SK-N-SH (cell line): Measurements from ENCODE around the gene SRRM2. TPM values are rescaled to one million over a fixed set of nuclear protein-coding genes. Genes with fewer than 3 reads are reported as not detected.

ENCODE experiments used
- CTCF ChIA-PET: fragments of 300-600, 350-600 bp; formaldehyde crosslinking; extraction: SDS; loops from one replicate; lab custom pipeline; 2021; lab: Yijun Ruan, JAX
- POLR2A ChIA-PET: fragments of 350-600 bp; sonication (Branson Sonifier 250); formaldehyde crosslinking; extraction: SDS; loops from one replicate; lab custom pipeline; 2020; ENCODE audit warnings: antibody characterized with exemption, inconsistent platforms; lab: Yijun Ruan, JAX
- DNase-seq: peaks from one replicate; pipeline ENCODE4 v3.0.0; 2012
- H2AFZ ChIP-seq: fragments of 200-600 bp; sonication (generic); 2 replicates; pipeline ENCODE4 v1.8.1; 2016; ENCODE audit warnings: antibody characterized with exemption, mild to moderate bottlenecking, low read depth
- H3F3A ChIP-seq: fragments of 200-600 bp; sonication (generic); replicated peaks from 2 replicates; pipeline ENCODE3; 2016; ENCODE audit warnings: antibody characterized with exemption, mild to moderate bottlenecking; ENCODE audit not compliant: insufficient read depth
- H3K27ac ChIP-seq, 2 experiments: fragments of 200-500 bp in 1 of 2; fragments of 200-600 bp in 1 of 2; sonication (Bioruptor generic) in 1 of 2; sonication (generic), shearing (Covaris generic) in 1 of 2; 2 replicates each; pipeline versions ENCODE4 v1.5.1 to v1.6.1; 2014 to 2016; ENCODE audit warnings: low read depth in 2 of 2, inconsistent platforms in 1 of 2, low read length in 1 of 2, mild to moderate bottlenecking in 1 of 2, mixed read lengths in 1 of 2
- H3K27me3 ChIP-seq: fragments of 200-600 bp; sonication (generic), shearing (Covaris generic); 2 replicates; pipeline ENCODE4 v1.6.1; 2016; ENCODE audit warnings: mixed run types; ENCODE audit not compliant: insufficient read depth
- H3K36me3 ChIP-seq, 2 experiments: fragments of 200-500 bp in 1 of 2; fragments of 200-600 bp in 1 of 2; sonication (Bioruptor generic) in 1 of 2; sonication (generic) in 1 of 2; replicated peaks in 1 of 2; 2 replicates each; pipeline versions ENCODE3 to v1.5.1; 2014 to 2016; ENCODE audit warnings: low read length in 1 of 2, mild to moderate bottlenecking in 1 of 2; ENCODE audit not compliant: insufficient read depth in 2 of 2, control insufficient read depth in 1 of 2
- H3K4me1 ChIP-seq, 2 experiments: fragments of 200-500 bp in 1 of 2; fragments of 200-600 bp in 1 of 2; sonication (Bioruptor generic) in 1 of 2; sonication (generic), shearing (Covaris generic) in 1 of 2; 2 replicates each; pipeline versions ENCODE4 v1.5.1 to v1.6.1; 2014 to 2016; ENCODE audit warnings: low read depth in 1 of 2, low read length in 1 of 2, mixed run types in 1 of 2; ENCODE audit not compliant: insufficient read depth in 2 of 2, control insufficient read depth in 1 of 2
- H3K4me2 ChIP-seq: fragments of 200-600 bp; sonication (generic), shearing (Covaris generic); 2 replicates; pipeline ENCODE4 v1.6.1; 2017; ENCODE audit warnings: mixed run types
- H3K4me3 ChIP-seq, 2 experiments: fragments of 200-500 bp in 1 of 2; fragments of 200-600 bp in 1 of 2; sonication (Bioruptor generic) in 1 of 2; sonication (generic), shearing (Covaris generic) in 1 of 2; 2 replicates each; pipeline versions ENCODE4 v1.5.1 to v1.8.1; 2014 to 2016; ENCODE audit warnings: low read depth in 2 of 2, inconsistent platforms in 1 of 2, low read length in 1 of 2, mild to moderate bottlenecking in 1 of 2, mixed read lengths in 1 of 2, moderate library complexity in 1 of 2
- H3K79me2 ChIP-seq: fragments of 200-600 bp; sonication (generic); 2 replicates; pipeline ENCODE4 v1.8.1; 2017; ENCODE audit warnings: mild to moderate bottlenecking; ENCODE audit not compliant: insufficient read depth
- H3K9ac ChIP-seq: fragments of 200-600 bp; sonication (generic); 2 replicates; pipeline ENCODE4 v1.6.1; 2017; ENCODE audit warnings: mixed run types
- H3K9me2 ChIP-seq: fragments of 200-600 bp; sonication (generic); 2 replicates; pipeline ENCODE4 v1.6.1; 2017; ENCODE audit warnings: mixed run types
- H3K9me3 ChIP-seq: fragments of 200-600 bp; sonication (generic); 2 replicates; pipeline ENCODE4 v1.6.1; 2017; ENCODE audit warnings: mixed run types, mild to moderate bottlenecking, moderate library complexity
- H4K20me1 ChIP-seq: fragments of 200-600 bp; sonication (generic); 2 replicates; pipeline ENCODE4 v1.6.1; 2017; ENCODE audit warnings: mild to moderate bottlenecking, mixed run types; ENCODE audit not compliant: insufficient read depth
- CHD2 ChIP-seq: fragments of 150-350 bp; IDR thresholded peaks from 2 replicates; pipeline ENCODE4 v1.6.1; 2018; ENCODE audit warnings: low read length; ENCODE audit not compliant: partially characterized antibody
- EP300 ChIP-seq, 2 experiments: IDR thresholded peaks; 2 replicates each; pipeline versions ENCODE4 v1.4.0 to v1.6.1; 2012; ENCODE audit warnings: borderline replicate concordance in 1 of 2, low read depth in 1 of 2, low read length in 1 of 2
- GATA2 ChIP-seq: sonication (generic); formaldehyde crosslinking; IDR thresholded peaks from 2 replicates; pipeline ENCODE4 v1.5.0; 2020; ENCODE audit warnings: mild to moderate bottlenecking, missing genetic modification reagents
- MXI1 ChIP-seq: IDR thresholded peaks from 2 replicates; pipeline ENCODE4 v1.6.1; 2012; ENCODE audit warnings: mild to moderate bottlenecking, low read depth, low read length, improper control_type of control experiment
- NRF1 ChIP-seq: IDR thresholded peaks from 2 replicates; pipeline ENCODE4 v1.6.1; 2012; ENCODE audit warnings: low read depth, mild to moderate bottlenecking, low read length
- RAD21 ChIP-seq: IDR thresholded peaks from 2 replicates; pipeline ENCODE4 v1.6.1; 2012; ENCODE audit warnings: mild to moderate bottlenecking, low read length
- TAF1 ChIP-seq: IDR thresholded peaks from 2 replicates; pipeline ENCODE4 v1.6.1; 2012; ENCODE audit warnings: low read depth, mild to moderate bottlenecking, low read length, moderate library complexity, borderline replicate concordance
- TEAD4 ChIP-seq: IDR thresholded peaks from 2 replicates; pipeline ENCODE4 v1.4.0; 2012; ENCODE audit warnings: mild to moderate bottlenecking, borderline replicate concordance; ENCODE audit not compliant: insufficient read depth
- WGBS: methylation state at CpG from one replicate; pipeline ENCODE4 v1.1.6; 2017; ENCODE audit warnings: low lambda C conversion rate; 5-methylcytosine and 5-hydroxymethylcytosine counted together
- polyA plus RNA-seq, 3 experiments: library from polyadenylated mRNA; depleted of rRNA; stranded (reverse); fragments of >200 nt; gene quantifications; 2 replicates each; pipeline ENCODE4 v1.2.3, GENCODE V29; 2012
- TF ChIP-seq, protein P1 (sequence below): IDR thresholded peaks from 2 replicates; pipeline ENCODE4 v1.6.1; 2012; ENCODE audit warnings: mild to moderate bottlenecking, low read depth, low read length, moderate library complexity
- TF ChIP-seq, protein P2 (sequence below): fragments of 200-600 bp; sonication (generic); IDR thresholded peaks from 2 replicates; pipeline ENCODE4 v1.6.1; 2017; ENCODE audit warnings: antibody characterized with exemption, mild to moderate bottlenecking, moderate library complexity

Gene SRRM2
- polyA plus RNA-seq, 1 of the 3 experiments (the other 2 are of a cell fraction): 143 TPM

DNA sequence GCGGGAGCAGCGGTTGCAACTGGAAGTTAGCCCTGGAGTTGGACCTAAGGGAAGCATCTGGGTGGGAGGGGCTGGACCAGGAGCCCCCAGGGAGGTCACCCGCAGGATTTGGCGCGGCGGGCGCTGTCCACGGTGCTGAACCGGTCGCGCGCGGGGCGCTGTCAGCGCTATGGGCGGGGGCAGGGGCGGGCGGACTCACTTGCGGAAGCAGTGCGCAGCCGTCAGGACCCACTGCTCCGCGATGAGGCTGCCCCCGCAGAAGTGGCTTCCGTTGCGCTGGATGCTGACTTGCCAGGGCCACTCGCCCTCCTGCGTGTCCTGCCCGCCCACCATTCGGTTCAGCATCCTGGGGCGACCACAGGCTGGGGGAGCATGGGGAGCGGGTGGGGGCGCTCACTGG is 36.9 kb upstream of the SRRM2 start:
- no peaks in the 10 kb centered on the region for H3K36me3 ChIP-seq
- H3K9ac ChIP-seq: no peak overlapping the region
- H3K79me2 ChIP-seq: peaks cover 5% of the 10 kb centered on the region; the same call in 1 of the 2 replicates
- H4K20me1 ChIP-seq: no peaks in the 10 kb centered on the region
- DNase-seq: no peak
- H3K27me3 ChIP-seq: no peaks in the 10 kb centered on the region
- CTCF ChIA-PET: interaction anchor here (0.7 kb wide), 1 partner anchor 9 kb away, joined by 3 read pairs; no protein-coding TSS in a partner anchor
- POLR2A ChIA-PET: no interaction called here
- no peak overlapping the region for H3K4me3 ChIP-seq
- H3K27ac ChIP-seq: no peak overlapping the region
- no peaks in the 10 kb centered on the region for H3K9me3 ChIP-seq
- no peaks in the 10 kb centered on the region for H3F3A ChIP-seq
- H3K9me2 ChIP-seq: no peaks in the 10 kb centered on the region
- WGBS: 95% methylated on average over 20 of the region's 33 CpGs
- H3K4me1 ChIP-seq: peaks cover 3 to 11% of the 10 kb centered on the region in 2 experiments; a peak in 1 of 4 replicates
- H2AFZ ChIP-seq: no peak overlapping the region
- H3K4me2 ChIP-seq: no peak overlapping the region
- no peak for TF ChIP-seq CHD2
- TF ChIP-seq, protein P1, sequence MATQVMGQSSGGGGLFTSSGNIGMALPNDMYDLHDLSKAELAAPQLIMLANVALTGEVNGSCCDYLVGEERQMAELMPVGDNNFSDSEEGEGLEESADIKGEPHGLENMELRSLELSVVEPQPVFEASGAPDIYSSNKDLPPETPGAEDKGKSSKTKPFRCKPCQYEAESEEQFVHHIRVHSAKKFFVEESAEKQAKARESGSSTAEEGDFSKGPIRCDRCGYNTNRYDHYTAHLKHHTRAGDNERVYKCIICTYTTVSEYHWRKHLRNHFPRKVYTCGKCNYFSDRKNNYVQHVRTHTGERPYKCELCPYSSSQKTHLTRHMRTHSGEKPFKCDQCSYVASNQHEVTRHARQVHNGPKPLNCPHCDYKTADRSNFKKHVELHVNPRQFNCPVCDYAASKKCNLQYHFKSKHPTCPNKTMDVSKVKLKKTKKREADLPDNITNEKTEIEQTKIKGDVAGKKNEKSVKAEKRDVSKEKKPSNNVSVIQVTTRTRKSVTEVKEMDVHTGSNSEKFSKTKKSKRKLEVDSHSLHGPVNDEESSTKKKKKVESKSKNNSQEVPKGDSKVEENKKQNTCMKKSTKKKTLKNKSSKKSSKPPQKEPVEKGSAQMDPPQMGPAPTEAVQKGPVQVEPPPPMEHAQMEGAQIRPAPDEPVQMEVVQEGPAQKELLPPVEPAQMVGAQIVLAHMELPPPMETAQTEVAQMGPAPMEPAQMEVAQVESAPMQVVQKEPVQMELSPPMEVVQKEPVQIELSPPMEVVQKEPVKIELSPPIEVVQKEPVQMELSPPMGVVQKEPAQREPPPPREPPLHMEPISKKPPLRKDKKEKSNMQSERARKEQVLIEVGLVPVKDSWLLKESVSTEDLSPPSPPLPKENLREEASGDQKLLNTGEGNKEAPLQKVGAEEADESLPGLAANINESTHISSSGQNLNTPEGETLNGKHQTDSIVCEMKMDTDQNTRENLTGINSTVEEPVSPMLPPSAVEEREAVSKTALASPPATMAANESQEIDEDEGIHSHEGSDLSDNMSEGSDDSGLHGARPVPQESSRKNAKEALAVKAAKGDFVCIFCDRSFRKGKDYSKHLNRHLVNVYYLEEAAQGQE: peak; percentile 90

DNA sequence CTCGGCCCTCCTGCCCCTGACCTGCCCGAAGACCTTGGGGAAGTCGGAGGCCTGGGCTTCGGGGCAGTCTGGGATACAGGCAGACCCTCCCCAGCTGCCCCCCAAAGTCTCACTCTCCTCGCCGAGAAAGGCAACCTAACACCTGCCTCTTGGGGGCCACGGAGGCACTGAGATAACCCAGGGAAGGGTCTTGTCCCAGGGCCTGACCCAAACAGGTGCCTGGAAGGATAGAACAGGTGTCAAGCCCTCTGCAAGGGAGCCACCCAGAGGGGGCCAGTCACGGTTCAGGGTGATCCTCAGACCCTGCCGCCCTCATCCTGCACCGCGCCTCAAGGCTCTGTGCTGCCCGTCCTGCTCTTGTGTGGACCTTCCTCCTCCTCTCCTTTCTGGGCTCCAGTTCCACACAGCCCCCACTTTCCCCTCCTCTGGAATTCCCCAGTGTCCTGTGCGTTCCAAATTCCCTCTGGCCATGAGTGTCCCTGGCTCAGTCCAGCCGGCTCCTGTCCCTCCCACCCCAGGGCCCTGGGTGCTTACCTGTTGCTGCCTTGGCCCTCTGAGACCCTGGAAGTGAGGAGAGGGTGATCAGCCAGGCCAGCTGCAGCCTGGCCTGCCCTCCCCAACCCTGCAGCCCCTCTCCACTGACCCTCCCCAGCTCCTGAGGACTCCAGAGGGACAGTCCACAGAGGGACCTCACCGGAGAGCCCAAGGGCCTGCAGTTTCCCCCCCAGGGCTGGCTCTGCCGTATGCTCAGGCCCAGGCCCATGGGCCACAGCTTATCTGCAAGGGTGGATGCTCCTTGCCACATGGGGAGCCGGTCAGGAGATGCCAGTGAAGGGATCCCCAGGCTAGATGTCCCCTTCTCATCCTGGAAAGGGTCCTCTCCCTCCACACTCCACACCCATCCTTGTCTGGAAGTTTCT is 36.2 kb upstream of the SRRM2 start:
- TF ChIP-seq TEAD4 (no peak), NRF1 (no peak), EP300 (IDR thresholded peaks at IDR 0.05; ENCODE audit: borderline replicate concordance in 1 of 2, low read depth in 1 of 2, low read length in 1 of 2) (no peak), GATA2 (CRISPR knock-in tag) (no peak), RAD21 (no peak), TAF1 (no peak), MXI1 (no peak)
- TF ChIP-seq, protein P2, sequence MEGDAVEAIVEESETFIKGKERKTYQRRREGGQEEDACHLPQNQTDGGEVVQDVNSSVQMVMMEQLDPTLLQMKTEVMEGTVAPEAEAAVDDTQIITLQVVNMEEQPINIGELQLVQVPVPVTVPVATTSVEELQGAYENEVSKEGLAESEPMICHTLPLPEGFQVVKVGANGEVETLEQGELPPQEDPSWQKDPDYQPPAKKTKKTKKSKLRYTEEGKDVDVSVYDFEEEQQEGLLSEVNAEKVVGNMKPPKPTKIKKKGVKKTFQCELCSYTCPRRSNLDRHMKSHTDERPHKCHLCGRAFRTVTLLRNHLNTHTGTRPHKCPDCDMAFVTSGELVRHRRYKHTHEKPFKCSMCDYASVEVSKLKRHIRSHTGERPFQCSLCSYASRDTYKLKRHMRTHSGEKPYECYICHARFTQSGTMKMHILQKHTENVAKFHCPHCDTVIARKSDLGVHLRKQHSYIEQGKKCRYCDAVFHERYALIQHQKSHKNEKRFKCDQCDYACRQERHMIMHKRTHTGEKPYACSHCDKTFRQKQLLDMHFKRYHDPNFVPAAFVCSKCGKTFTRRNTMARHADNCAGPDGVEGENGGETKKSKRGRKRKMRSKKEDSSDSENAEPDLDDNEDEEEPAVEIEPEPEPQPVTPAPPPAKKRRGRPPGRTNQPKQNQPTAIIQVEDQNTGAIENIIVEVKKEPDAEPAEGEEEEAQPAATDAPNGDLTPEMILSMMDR: no peak
- Histone ChIP-seq H3K9ac (no peak overlapping the region), H4K20me1 (no peaks in the 10 kb centered on the region), H3K4me2 (no peak overlapping the region), H3K4me3 (no peak overlapping the region), H3K9me2 (no peaks in the 10 kb centered on the region), H3K36me3 (no peaks in the 10 kb centered on the region), H3K79me2 (peaks cover 6% of the 10 kb centered on the region; the same call in 1 of the 2 replicates), H3F3A (no peaks in the 10 kb centered on the region), H3K9me3 (no peaks in the 10 kb centered on the region), H2AFZ (no peak overlapping the region), H3K4me1 (peaks cover 3 to 11% of the 10 kb centered on the region in 2 experiments; a peak in 1 of 4 replicates), H3K27me3 (no peaks in the 10 kb centered on the region), H3K27ac (no peak overlapping the region)
- DNase-seq: no peak
- CTCF ChIA-PET: interaction anchor here (0.9 to 1.0 kb wide), 2 partner anchors 152 to 211 kb away, joined by 3 read pairs; no protein-coding TSS in a partner anchor
- POLR2A ChIA-PET: no interaction called here
- 88% methylated on average over 8 of the region's 17 CpGs for WGBS
